Vagina (tissue), 2 donors: ENCODE measurements around the gene GPRC5C.

ENCODE experiments used
- POLR2A ChIP-seq, 2 donors: fragments of 450-650 bp; IDR thresholded peaks; one replicate each; pipeline ENCODE4 v1.6.1; 2017; ENCODE audit warnings: antibody characterized with exemption in 2 of 2, mild to moderate bottlenecking in 2 of 2, moderate library complexity in 2 of 2
- TF ChIP-seq, protein P1 (sequence below), 3 experiments: fragments of 450-650 bp in 2 of 3; fragments of 200-600 bp in 1 of 3; sonication (generic) in 1 of 3; IDR thresholded peaks; one replicate each; pipeline ENCODE4 v1.5.1; 2017 to 2019; ENCODE audit warnings: antibody characterized with exemption in 3 of 3, mild to moderate bottlenecking in 2 of 3, moderate library complexity in 2 of 3

GRCh38 chr17:74394275-74394950 is 37.5 kb upstream of the GPRC5C start:
- TF ChIP-seq, protein P1, sequence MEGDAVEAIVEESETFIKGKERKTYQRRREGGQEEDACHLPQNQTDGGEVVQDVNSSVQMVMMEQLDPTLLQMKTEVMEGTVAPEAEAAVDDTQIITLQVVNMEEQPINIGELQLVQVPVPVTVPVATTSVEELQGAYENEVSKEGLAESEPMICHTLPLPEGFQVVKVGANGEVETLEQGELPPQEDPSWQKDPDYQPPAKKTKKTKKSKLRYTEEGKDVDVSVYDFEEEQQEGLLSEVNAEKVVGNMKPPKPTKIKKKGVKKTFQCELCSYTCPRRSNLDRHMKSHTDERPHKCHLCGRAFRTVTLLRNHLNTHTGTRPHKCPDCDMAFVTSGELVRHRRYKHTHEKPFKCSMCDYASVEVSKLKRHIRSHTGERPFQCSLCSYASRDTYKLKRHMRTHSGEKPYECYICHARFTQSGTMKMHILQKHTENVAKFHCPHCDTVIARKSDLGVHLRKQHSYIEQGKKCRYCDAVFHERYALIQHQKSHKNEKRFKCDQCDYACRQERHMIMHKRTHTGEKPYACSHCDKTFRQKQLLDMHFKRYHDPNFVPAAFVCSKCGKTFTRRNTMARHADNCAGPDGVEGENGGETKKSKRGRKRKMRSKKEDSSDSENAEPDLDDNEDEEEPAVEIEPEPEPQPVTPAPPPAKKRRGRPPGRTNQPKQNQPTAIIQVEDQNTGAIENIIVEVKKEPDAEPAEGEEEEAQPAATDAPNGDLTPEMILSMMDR (IDR thresholded peaks at IDR 0.05): no peak
- TF ChIP-seq POLR2A (IDR thresholded peaks at IDR 0.05): no peak
